ENCODE results near the gene TAS1R3. TPM values are rescaled to one million over a fixed set of nuclear protein-coding genes. Genes with fewer than 3 reads are reported as not detected.

Gene TAS1R3
- total and polyA plus RNA-seq, 3 donors from 2014 or later, result 0.66 to 1.5 (median 1.5) TPM

DNA sequence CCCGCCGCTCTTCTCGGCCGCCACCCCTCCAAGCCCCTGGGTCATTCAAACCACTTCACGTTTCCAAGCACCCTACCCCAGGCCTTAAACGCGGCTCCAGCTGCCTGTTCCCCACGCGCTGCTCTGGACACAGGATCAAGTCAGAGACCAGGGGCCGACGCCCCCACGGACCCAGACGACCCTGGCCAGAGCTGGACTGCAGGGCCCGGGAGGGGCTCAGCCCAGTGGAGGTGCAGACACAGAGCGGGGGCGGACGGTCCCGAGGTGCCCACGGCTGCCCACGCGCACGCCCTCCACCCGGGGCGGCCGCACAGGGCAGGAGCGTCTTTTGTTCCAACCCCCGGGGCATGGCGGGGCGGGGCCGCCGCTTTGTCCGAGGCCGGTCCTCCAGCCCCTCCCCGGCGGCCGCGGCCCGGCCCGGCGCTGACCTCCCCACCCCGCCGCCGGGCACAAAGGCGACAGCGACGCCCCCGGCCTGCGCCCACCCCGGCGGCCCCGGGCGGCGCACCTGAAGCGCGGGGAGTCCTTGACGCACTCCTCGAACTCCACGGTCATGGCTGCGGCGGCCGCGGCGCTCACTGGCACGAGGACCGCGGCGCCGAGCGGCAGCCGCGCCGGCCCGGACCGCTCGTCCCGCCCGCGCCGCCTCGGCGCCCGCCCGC lies 23.7 kb upstream of the TAS1R3 start:
- H3K4me1 ChIP-seq, result peaks cover 40% of the 10 kb centered on the region
- H3K27me3 ChIP-seq, result no peaks in the 10 kb centered on the region
- no peaks in the 10 kb centered on the region for H3K36me3 ChIP-seq (ENCODE audit: low read depth, missing control alignments)
- H3K27ac ChIP-seq, result peak overlapping the region in 1 of 2 donors; percentile 92
- H3K9me3 ChIP-seq, result no peaks in the 10 kb centered on the region
- intact Hi-C loops (cut with DNase I; ENCODE audit: low total_unique reads), result no loop called here
- TF ChIP-seq, protein P1, sequence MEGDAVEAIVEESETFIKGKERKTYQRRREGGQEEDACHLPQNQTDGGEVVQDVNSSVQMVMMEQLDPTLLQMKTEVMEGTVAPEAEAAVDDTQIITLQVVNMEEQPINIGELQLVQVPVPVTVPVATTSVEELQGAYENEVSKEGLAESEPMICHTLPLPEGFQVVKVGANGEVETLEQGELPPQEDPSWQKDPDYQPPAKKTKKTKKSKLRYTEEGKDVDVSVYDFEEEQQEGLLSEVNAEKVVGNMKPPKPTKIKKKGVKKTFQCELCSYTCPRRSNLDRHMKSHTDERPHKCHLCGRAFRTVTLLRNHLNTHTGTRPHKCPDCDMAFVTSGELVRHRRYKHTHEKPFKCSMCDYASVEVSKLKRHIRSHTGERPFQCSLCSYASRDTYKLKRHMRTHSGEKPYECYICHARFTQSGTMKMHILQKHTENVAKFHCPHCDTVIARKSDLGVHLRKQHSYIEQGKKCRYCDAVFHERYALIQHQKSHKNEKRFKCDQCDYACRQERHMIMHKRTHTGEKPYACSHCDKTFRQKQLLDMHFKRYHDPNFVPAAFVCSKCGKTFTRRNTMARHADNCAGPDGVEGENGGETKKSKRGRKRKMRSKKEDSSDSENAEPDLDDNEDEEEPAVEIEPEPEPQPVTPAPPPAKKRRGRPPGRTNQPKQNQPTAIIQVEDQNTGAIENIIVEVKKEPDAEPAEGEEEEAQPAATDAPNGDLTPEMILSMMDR (IDR thresholded peaks at IDR 0.05), result no peak
- TF ChIP-seq POLR2A (IDR thresholded peaks at IDR 0.05), result no peak
- H3K4me3 ChIP-seq, result peak overlapping the region; percentile 65 to 89
- DNase-seq, result peak; percentile 44
- 3% methylated on average over 24 of the region's 83 CpGs; no CpG with 5 or more reads in 1 of the 2 donors for WGBS, 2 donors

- DNase-seq, result peak; percentile 88
- peaks cover 40% of the 10 kb centered on the region for H3K4me1 ChIP-seq
- no peaks in the 10 kb centered on the region for H3K36me3 ChIP-seq (ENCODE audit: low read depth, missing control alignments)
- peak within 1 kb of the TSS; percentile 87 to 89 for H3K4me3 ChIP-seq
- 0 to 1% methylated on average over 4 to 85 of the region's 131 CpGs for WGBS, 2 donors
- no peaks in the 10 kb centered on the region for H3K9me3 ChIP-seq
- no peak for TF ChIP-seq POLR2A (IDR thresholded peaks at IDR 0.05)
- TF ChIP-seq, protein P1 (IDR thresholded peaks at IDR 0.05), result peak in 2 of 3 experiments; percentile 3 to 15
- no peaks in the 10 kb centered on the region for H3K27me3 ChIP-seq
- peak within 1 kb of the TSS; percentile 91 to 92 for H3K27ac ChIP-seq
- intact Hi-C loops (cut with DNase I; ENCODE audit: low total_unique reads), result no loop called here
Observed at GRCh38 chr1:1307923-1308755, 22.9 kb upstream of the TAS1R3 start, which contains the start of the genes ACAP3 and PUSL1. ACAP3 (minus strand) TSS chr1:1307930; CDS start chr1:1307815, 115 bp downstream. PUSL1 (plus strand) TSS chr1:1308597; CDS start chr1:1308644, 47 bp downstream.

DNA sequence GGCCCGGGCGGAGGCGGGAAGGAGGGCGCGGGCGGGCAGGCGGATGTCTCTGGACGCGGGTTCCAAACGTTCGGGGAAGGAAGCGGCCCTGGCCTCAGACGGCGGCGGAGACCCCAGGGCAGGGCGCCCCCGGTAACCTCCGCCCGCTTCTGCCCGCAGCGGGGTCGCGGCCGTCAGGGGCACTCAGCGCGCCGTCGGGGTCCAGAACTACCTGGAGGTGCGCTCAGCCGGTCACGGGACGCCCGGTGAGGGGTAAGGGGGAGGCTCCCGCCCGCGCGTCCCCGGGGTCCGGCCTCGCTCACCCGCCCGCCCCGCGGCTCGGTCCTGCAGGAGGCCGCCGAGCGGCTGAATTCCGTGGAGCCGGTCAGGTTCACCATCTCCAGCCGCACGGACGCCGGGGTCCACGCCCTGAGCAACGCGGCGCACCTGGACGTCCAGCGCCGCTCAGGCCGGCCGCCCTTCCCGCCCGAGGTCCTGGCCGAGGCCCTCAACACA lies 22.3 kb upstream of the TAS1R3 start:
- H3K27me3 ChIP-seq, result no peaks in the 10 kb centered on the region
- WGBS, 2 donors, result 0% methylated on average over 65 of the region's 66 CpGs; no CpG with 5 or more reads in 1 of the 2 donors

GRCh38 chr1:1309251-1310108 lies 21.6 kb upstream of the TAS1R3 start:
- H3K9me3 ChIP-seq, result no peaks in the 10 kb centered on the region
- no peaks in the 10 kb centered on the region for H3K36me3 ChIP-seq (ENCODE audit: low read depth, missing control alignments)
- H3K4me3 ChIP-seq, result peak overlapping the region; percentile 87 to 89
- peak overlapping the region in 1 of 2 donors; percentile 92 for H3K27ac ChIP-seq
- intact Hi-C loops (cut with DNase I; ENCODE audit: low total_unique reads), result no loop called here
- H3K4me1 ChIP-seq, result peaks cover 35% of the 10 kb centered on the region
- no peak for TF ChIP-seq POLR2A (IDR thresholded peaks at IDR 0.05)
- TF ChIP-seq, protein P1 (IDR thresholded peaks at IDR 0.05), result no peak
- no peaks in the 10 kb centered on the region for H3K27me3 ChIP-seq
- WGBS, 2 donors, result 45% methylated on average over 48 of the region's 57 CpGs; no CpG with 5 or more reads in 1 of the 2 donors
- no peak for DNase-seq

More for the DNA sequence above, 22.3 kb upstream of the TAS1R3 start:
- Histone ChIP-seq H3K9me3 (no peaks in the 10 kb centered on the region), H3K36me3 (ENCODE audit: low read depth, missing control alignments) (no peaks in the 10 kb centered on the region), H3K4me3 (peak overlapping the region; percentile 87 to 89), H3K27ac (peak overlapping the region; percentile 91 to 92), H3K4me1 (peaks cover 40% of the 10 kb centered on the region)
- no peak for DNase-seq
- TF ChIP-seq, protein P1 (IDR thresholded peaks at IDR 0.05), result no peak
- TF ChIP-seq POLR2A (IDR thresholded peaks at IDR 0.05), result no peak
- intact Hi-C loops (cut with DNase I; ENCODE audit: low total_unique reads), result no loop called here

Measured in testis (tissue), 3 donors.